ENCODE results near the gene SYNC. TPM values are rescaled to one million over a fixed set of nuclear protein-coding genes. Genes with fewer than 3 reads are reported as not detected.

The SYNC gene
- total RNA-seq, 2 donors from 2014 or later, result 2.3 to 4.9 TPM

Small RNA genes within 50 kb of the gene (small RNA-seq; reads per million reads assigned to genes)
- not detected for gene RF00019

Other genes starting within 250 kb of the SYNC start
- under 1 TPM in 1 of 2 donors, not detected in 1; 0.26 TPM for gene ZBTB8B, start 237.7 kb downstream of the SYNC start, total RNA-seq
- 1 to 10 TPM; 3.0 to 3.9 TPM for gene ZBTB8A, start 163.3 kb downstream of the SYNC start, total RNA-seq
- gene ZBTB8OS, start 52.2 kb downstream of the SYNC start, total RNA-seq, result 10 to 100 TPM; 12.5 to 22.7 TPM
- 10 to 100 TPM; 40.2 to 63.8 TPM for gene RBBP4, start 51.6 kb downstream of the SYNC start, total RNA-seq
- 10 to 100 TPM; 40.2 to 76.8 TPM for gene YARS1, start 114.6 kb upstream of the SYNC start, total RNA-seq
- 10 to 100 TPM; 15.6 to 27.0 TPM for gene S100PBP, start 114.9 kb upstream of the SYNC start, total RNA-seq
- not detected for gene FNDC5, start 168.1 kb upstream of the SYNC start, total RNA-seq
- gene HPCA, start 183.7 kb upstream of the SYNC start, total RNA-seq, result not detected
- gene TMEM54, start 198.6 kb upstream of the SYNC start, total RNA-seq, result 10 to 100 TPM; 40.2 to 41.2 TPM

Measured in body of pancreas (tissue), 2 donors.